T-cell (primary cell): ENCODE data around the gene UBE2A. TPM values are rescaled to one million over a fixed set of nuclear protein-coding genes. Genes with fewer than 3 reads are reported as not detected.

ENCODE experiments used
- ATAC-seq, 4 experiments: fragments of 200-7000 bp in 3 of 4; fragments of 150-1000 bp in 1 of 4; cut with Tn5 transposase; replicated peaks in 1 of 4; 1 replicate in 3 of 4; 2 replicates in 1 of 4; pipeline ENCODE4 v1.10.0; 2021; ENCODE audit warnings: moderate library complexity in 3 of 4, mild to moderate bottlenecking in 2 of 4, moderate number of reproducible peaks in 1 of 4
- CTCF ChIA-PET, 2 donors: fragments of 300-600 bp; sonication (Branson Sonifier 250); formaldehyde crosslinking; loops; one replicate each; lab custom pipeline; 2022; ENCODE audit warnings: antibody characterized with exemption in 2 of 2; lab: Charles Lee
- POLR2A ChIA-PET, 2 donors: fragments of 300-600 bp; sonication (Branson Sonifier 250); formaldehyde crosslinking; loops; one replicate each; lab custom pipeline; 2022; ENCODE audit warnings: antibody characterized with exemption in 2 of 2; lab: Charles Lee
- DNase-seq, 35 experiments: peaks; one replicate each; pipeline versions ENCODE4 v3.0.0 to v3.0.0-alpha.2; 2013 to 2023
- H3K27ac ChIP-seq: one replicate; pipeline ENCODE4 v1.5.1; 2013; ENCODE audit warnings: low read length
- H3K27me3 ChIP-seq, 2 experiments: replicated peaks in 1 of 2; 1 replicate in 1 of 2; 2 replicates in 1 of 2; pipeline versions ENCODE4 v1.6.1 to v1.7.0; 2013; ENCODE audit warnings: low read length in 1 of 2, mixed read lengths in 1 of 2; ENCODE audit not compliant: control insufficient read depth in 2 of 2, insufficient read depth in 2 of 2; ENCODE audit errors: extremely low read depth in 1 of 2
- H3K36me3 ChIP-seq, 2 donors: 1 replicate in 1 of 2; 2 replicates in 1 of 2; pipeline versions ENCODE4 v1.6.1 to v1.7.0; 2013; ENCODE audit warnings: low read length in 1 of 2; ENCODE audit not compliant: control insufficient read depth in 2 of 2, insufficient read depth in 1 of 2; ENCODE audit errors: extremely low read depth in 1 of 2
- H3K4me1 ChIP-seq, 2 experiments: 1 replicate in 1 of 2; 2 replicates in 1 of 2; pipeline versions ENCODE4 v1.6.1 to v1.7.0; 2013; ENCODE audit warnings: low read length in 2 of 2, mixed read lengths in 1 of 2; ENCODE audit not compliant: insufficient read depth in 2 of 2, control insufficient read depth in 1 of 2; ENCODE audit errors: extremely low read depth in 1 of 2
- H3K4me3 ChIP-seq, 2 donors: 1 replicate in 1 of 2; 2 replicates in 1 of 2; pipeline versions ENCODE4 v1.5.1 to v1.7.0; 2013; ENCODE audit warnings: mild to moderate bottlenecking in 2 of 2, low read length in 1 of 2, moderate library complexity in 1 of 2; ENCODE audit not compliant: control insufficient read depth in 1 of 2; ENCODE audit errors: extremely low read depth in 1 of 2
- H3K9me3 ChIP-seq: 2 replicates; pipeline ENCODE4 v1.7.0; 2013
- H3K27ac Mint-ChIP-seq, 2 donors: one replicate each; pipeline ENCODE4 v1.8.0; 2020 to 2021; ENCODE audit warnings: mild to moderate bottlenecking in 2 of 2, mixed read lengths in 2 of 2
- H3K27me3 Mint-ChIP-seq, 2 donors: one replicate each; pipeline ENCODE4 v1.8.0; 2021 to 2022; ENCODE audit warnings: mixed read lengths in 2 of 2
- H3K36me3 Mint-ChIP-seq: one replicate; pipeline ENCODE4 v1.8.0; 2021; ENCODE audit warnings: mixed read lengths
- H3K4me1 Mint-ChIP-seq, 3 donors: one replicate each; pipeline ENCODE4 v1.8.0; 2020 to 2022; ENCODE audit warnings: mixed read lengths in 3 of 3, mild to moderate bottlenecking in 1 of 3
- H3K4me3 Mint-ChIP-seq, 3 donors: one replicate each; pipeline ENCODE4 v1.8.0; 2020 to 2022; ENCODE audit warnings: mild to moderate bottlenecking in 3 of 3, mixed read lengths in 3 of 3, moderate library complexity in 3 of 3
- H3K9me3 Mint-ChIP-seq, 3 donors: one replicate each; pipeline ENCODE4 v1.8.0; 2020 to 2022; ENCODE audit warnings: mixed read lengths in 3 of 3
- WGBS: methylation state at CpG from one replicate; pipeline ENCODE4 v1.1.5; 2013; ENCODE audit warnings: missing lambda C conversion rate; ENCODE audit not compliant: insufficient coverage; 5-methylcytosine and 5-hydroxymethylcytosine counted together
- total RNA-seq, 35 experiments: library from RNA in 6 of 35; stranded (reverse) in 6 of 35; fragments of 120-200 nt in 1 of 35; gene quantifications; one replicate each; pipeline versions ENCODE4 v1.2.1 to v1.2.4 and lab custom pipeline; 2013 to 2026

UBE2A gene
- total RNA-seq (10 to 100 TPM; 40.2 to 75.3 (median 44.8) TPM), total RNA-seq (lab: John Stamatoyannopoulos, UW) (34.3 to 97.7 (median 62.4) reads per million in 29 experiments)
- total RNA-seq (2013): 44.7 TPM

DNA sequence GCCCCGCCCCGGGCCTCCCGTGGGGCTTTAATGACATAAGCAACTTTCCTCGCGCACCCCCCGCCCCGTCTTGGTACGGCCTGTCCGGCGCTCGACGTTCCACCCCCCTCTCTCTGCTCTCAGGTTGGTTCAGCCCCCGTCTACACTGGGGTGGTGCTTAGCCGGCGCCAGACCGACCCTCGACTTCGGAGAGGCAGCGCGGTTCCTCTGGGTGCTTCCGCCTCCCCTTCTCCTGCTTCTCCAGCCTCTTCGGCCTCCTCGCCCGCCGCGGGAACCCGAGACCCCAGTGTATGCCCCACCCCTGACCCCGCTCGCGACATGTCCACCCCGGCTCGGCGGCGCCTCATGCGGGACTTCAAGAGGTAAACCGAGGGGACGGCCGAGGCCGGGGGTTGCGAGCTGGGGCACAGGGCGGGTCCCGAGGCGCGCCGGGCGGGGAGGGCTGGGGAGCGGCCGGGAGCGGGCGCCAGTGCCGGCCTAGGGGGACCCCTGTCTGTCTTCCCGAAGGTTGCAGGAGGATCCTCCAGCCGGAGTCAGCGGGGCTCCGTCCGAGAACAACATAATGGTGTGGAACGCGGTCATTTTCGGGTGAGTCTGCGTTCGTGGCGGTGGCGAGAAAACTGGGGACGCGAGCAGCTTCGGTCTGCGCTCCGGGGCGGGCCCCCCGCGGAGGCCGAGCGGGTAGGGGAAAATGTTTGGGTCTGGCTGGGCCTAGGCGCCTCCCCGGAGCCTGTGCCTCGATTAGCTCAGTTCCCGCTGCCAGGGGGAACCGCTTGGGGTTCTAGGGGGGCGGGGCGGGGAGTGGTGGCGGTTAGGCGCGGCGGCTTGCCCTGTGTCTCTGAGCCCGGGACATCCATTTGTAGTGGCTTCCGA, at the start of gene UBE2A:
UBE2A (plus strand) TSS at position 170 of the 873 bp plus-strand sequence; CDS start at position 319, 149 bp downstream.
- DNase-seq: peak; percentile 75 to 92 (median 86)
- Mint-ChIP-seq H3K9me3 (no peaks in the 10 kb centered on the region), H3K4me1 (peaks cover 10 to 34% (median 18%) of the 10 kb centered on the region in 3 donors), H3K27me3 (peaks cover 0 to 17% of the 10 kb centered on the region in 2 donors), H3K27ac (peak within 1 kb of the TSS; percentile 91 to 95), H3K4me3 (peak within 1 kb of the TSS; percentile 83 to 92 (median 90)), H3K36me3 (no peaks in the 10 kb centered on the region)
- Histone ChIP-seq H3K9me3 (no peaks in the 10 kb centered on the region), H3K4me1 (peaks cover 4 to 15% of the 10 kb centered on the region in 2 experiments), H3K4me3 (peak within 1 kb of the TSS; percentile 62 to 76), H3K27ac (peak within 1 kb of the TSS; percentile 84), H3K27me3 (no peaks in the 10 kb centered on the region), H3K36me3 (peaks cover 0 to 8% of the 10 kb centered on the region in 2 donors)
- WGBS: under 1% methylated on average over 47 of the region's 86 CpGs
- ChIA-PET POLR2A (interaction anchor here (0.6 to 1.8 kb wide), 14 partner anchors 9 to 874 kb away, joined by 3 to 7 read pairs (median 3); partner anchors contain the start of genes NDUFA1 (in 1 of the 2), RNF113A (in 1 of the 2) and SEPTIN6 (in 1 of the 2)), CTCF (interaction anchor here (0.5 to 1.8 kb wide), 5 partner anchors 32 to 114 kb away, joined by 3 to 7 read pairs (median 4); no protein-coding TSS in a partner anchor)
- peak; percentile 91 to 96 (median 92) for ATAC-seq

DNA sequence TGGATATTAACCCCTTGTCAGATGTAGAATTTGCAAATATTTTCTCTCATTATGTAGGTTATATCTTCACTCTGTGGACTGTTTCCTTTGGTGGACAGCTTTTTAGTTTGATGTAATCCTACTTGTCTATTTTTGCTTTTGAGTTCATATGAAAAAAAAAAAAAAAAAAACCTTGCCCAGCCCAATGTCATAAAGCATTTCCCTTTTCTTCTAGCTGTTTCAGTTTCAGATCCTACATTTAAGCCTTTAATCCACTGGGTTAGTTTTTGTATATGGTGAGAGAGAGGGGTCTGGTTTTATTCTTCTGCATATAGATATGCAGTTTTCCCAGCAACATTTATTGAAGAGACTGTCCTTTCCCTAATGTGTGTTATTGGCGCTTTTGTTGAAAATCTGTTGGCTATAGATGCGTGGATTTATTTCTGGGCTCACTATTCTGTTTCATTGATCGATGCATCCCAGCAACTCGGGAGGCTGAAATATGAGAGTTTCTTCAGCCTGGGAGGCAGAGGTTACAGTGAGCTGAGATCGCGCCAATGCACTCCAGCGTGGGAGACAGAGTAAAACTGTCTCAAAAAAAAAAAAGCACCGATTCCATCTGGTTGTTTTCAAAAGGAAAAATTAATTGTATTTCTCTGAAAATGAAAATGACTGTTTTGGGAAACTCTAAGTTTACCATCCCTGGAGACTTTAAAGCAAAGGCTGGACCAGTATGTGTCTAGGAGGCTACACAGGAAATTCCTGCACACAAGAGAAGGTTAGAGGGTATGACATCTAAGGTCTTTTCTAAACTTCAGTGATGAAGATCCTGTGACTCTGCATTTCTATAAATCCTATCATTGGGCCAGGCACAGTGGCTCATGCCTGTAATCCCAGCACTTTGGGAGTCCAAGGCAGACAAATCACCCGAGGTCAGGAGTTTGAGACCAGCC, 44.8 kb upstream of the UBE2A start:
- no peak overlapping the region for H3K4me3 ChIP-seq
- peaks cover 0 to 5% of the 10 kb centered on the region in 2 donors for H3K27me3 Mint-ChIP-seq

DNA sequence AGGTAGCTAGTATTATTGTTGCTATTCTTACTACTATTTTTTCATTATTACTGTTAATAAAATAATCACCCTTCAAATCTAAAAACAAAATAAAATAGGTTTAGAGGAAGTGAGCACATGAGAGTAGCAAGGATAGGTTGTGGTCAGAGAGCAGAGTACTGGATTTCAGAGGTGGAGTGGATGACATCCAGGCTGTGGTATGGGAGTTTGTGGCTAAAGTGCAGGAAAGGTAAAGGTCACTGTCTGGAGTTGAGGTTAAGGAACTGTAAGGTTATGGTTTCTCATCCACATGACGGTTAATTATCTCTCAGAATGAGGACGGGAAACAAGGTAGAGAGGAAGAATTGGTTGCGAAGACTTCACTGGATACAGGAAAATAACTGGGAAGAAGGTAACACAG, 36.9 kb upstream of the UBE2A start:
- POLR2A ChIA-PET: no interaction called here
- H3K9me3 Mint-ChIP-seq: no peaks in the 10 kb centered on the region
- Histone ChIP-seq H3K4me3 (no peak overlapping the region), H3K4me1 (no peaks in the 10 kb centered on the region), H3K27me3 (no peaks in the 10 kb centered on the region), H3K36me3 (peaks cover 0 to 15% of the 10 kb centered on the region in 2 donors), H3K27ac (no peak overlapping the region), H3K9me3 (no peaks in the 10 kb centered on the region)
- H3K27ac Mint-ChIP-seq: no peak overlapping the region
- no peak overlapping the region for H3K4me3 Mint-ChIP-seq
- no CpG with 5 or more reads among the region's 3 CpGs for WGBS
- peaks cover 0 to 5% of the 10 kb centered on the region in 2 donors for H3K27me3 Mint-ChIP-seq
- H3K36me3 Mint-ChIP-seq: peaks cover 22% of the 10 kb centered on the region
- H3K4me1 Mint-ChIP-seq: no peaks in the 10 kb centered on the region
- DNase-seq (no peak), ATAC-seq (no peak)
- CTCF ChIA-PET: no interaction called here

More for the DNA sequence above, 44.8 kb upstream of the UBE2A start:
- Mint-ChIP-seq H3K4me1 (no peaks in the 10 kb centered on the region), H3K36me3 (peaks cover 6% of the 10 kb centered on the region), H3K4me3 (no peak overlapping the region), H3K27ac (no peak overlapping the region), H3K9me3 (no peaks in the 10 kb centered on the region)
- H3K27me3 ChIP-seq: no peaks in the 10 kb centered on the region
- CTCF ChIA-PET: interaction anchor here (0.5 to 0.7 kb wide), 3 partner anchors 23 to 255 kb away, joined by 3 to 5 read pairs (median 3); no protein-coding TSS in a partner anchor
- POLR2A ChIA-PET: no interaction called here
- no peaks in the 10 kb centered on the region for H3K9me3 ChIP-seq
- no peaks in the 10 kb centered on the region for H3K36me3 ChIP-seq
- ATAC-seq (no peak), DNase-seq (no peak)
- H3K4me1 ChIP-seq: no peaks in the 10 kb centered on the region
- WGBS: no CpG with 5 or more reads among the region's 9 CpGs
- H3K27ac ChIP-seq: no peak overlapping the region

DNA sequence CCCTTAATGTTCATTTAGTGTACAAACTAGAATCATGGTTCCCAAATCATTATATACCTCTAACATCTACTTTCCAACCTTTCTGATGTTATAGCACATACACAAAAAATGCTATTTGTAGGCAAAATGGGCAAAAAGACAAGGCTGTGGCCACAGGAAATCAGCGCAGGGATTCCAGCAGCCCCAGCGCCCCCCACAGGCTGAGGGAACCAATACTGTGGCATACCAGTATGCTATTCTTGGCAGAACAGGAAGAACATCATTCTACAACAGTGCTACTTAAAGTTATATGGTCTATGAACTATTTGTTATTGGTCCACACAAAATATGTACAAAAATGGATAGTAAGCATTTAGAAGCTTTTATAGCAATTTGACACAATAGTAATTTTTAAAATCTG, 34.5 kb upstream of the UBE2A start:
- DNase-seq (peak in 5 of 35 experiments; percentile 1 to 19 (median 2)), ATAC-seq (no peak)
- Mint-ChIP-seq H3K4me1 (no peaks in the 10 kb centered on the region), H3K27ac (no peak overlapping the region), H3K27me3 (no peaks in the 10 kb centered on the region), H3K9me3 (no peaks in the 10 kb centered on the region), H3K4me3 (no peak overlapping the region), H3K36me3 (peaks cover 16% of the 10 kb centered on the region)
- peaks cover 0 to 15% of the 10 kb centered on the region in 2 donors for H3K36me3 ChIP-seq
- no peaks in the 10 kb centered on the region for H3K4me1 ChIP-seq
- no peaks in the 10 kb centered on the region for H3K9me3 ChIP-seq
- H3K4me3 ChIP-seq: no peak overlapping the region
- no peak overlapping the region for H3K27ac ChIP-seq
- CTCF ChIA-PET: interaction anchor here in 1 of 2 donors (0.8 kb wide), 1 partner anchor 191 kb away, joined by 4 read pairs; no protein-coding TSS in a partner anchor
- no peaks in the 10 kb centered on the region for H3K27me3 ChIP-seq
- POLR2A ChIA-PET: no interaction called here
- no CpG with 5 or more reads among the region's 2 CpGs for WGBS

DNA sequence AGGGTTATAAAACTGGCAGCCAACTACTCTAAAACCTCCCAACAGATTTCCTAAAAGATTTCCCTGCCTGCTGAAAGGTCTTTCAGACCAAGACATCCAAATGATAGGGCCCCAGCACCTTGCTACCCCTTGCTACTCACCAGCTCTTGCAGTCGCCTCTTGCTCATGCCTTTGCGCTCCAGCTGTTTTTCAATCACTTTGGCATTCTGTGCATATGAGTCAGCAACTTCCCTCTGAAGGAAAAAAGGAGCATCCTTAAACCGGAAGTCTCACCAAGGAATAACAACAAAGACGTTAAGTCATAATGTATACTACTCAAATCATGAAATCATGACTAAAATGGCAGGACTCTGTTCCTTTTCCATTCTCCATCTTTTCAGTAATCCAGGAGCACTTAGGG, 33.2 kb upstream of the UBE2A start:
- WGBS: no CpG with 5 or more reads among the region's 4 CpGs
- no peak for ATAC-seq
- H3K4me1 Mint-ChIP-seq: no peaks in the 10 kb centered on the region
- no peak overlapping the region for H3K27ac Mint-ChIP-seq
- POLR2A ChIA-PET: interaction anchor here in 1 of 2 donors (0.8 kb wide), 1 partner anchor 16 kb away, joined by 4 read pairs; no protein-coding TSS in a partner anchor
- H3K9me3 ChIP-seq: no peaks in the 10 kb centered on the region
- CTCF ChIA-PET: no interaction called here
- H3K4me1 ChIP-seq: no peaks in the 10 kb centered on the region
- no peak overlapping the region for H3K4me3 Mint-ChIP-seq
- H3K36me3 Mint-ChIP-seq: peaks cover 16% of the 10 kb centered on the region
- no peaks in the 10 kb centered on the region for H3K27me3 Mint-ChIP-seq
- no peak overlapping the region for H3K4me3 ChIP-seq
- H3K27me3 ChIP-seq: no peaks in the 10 kb centered on the region
- no peak overlapping the region for H3K27ac ChIP-seq
- no peaks in the 10 kb centered on the region for H3K9me3 Mint-ChIP-seq
- no peak for DNase-seq
- H3K36me3 ChIP-seq: peaks cover 0 to 15% of the 10 kb centered on the region in 2 donors
